ENCODE results near the gene DUT. TPM values are rescaled to one million over a fixed set of nuclear protein-coding genes. Genes with fewer than 3 reads are reported as not detected.

The DUT gene
- total RNA-seq (2014; rRNA removed; shearing (Covaris generic)) = 131 and 137 TPM in 2 replicates
- total RNA-seq (2022) = 329 and 350 TPM in 2 replicates
- Bru-seq, nascent RNA = percentile 98 among the genes with signal in this experiment
- BruChase-seq, experiment 1, labeled RNA remaining after a 6-hour chase = percentile 98 among the genes with signal in this experiment
- percentile 93 among the genes with signal in this experiment for BruChase-seq, experiment 2, labeled RNA remaining after a 2-hour chase
- long read RNA-seq, transcript DUT-204 (7 exons, 724 nt) = minor isoform, 6 of 411 reads
- long read RNA-seq, transcript DUT-205 (7 exons, 769 nt) = minor isoform, 14 of 411 reads
- long read RNA-seq, transcript DUT-202 (6 exons, 1,935 nt) = major isoform, 247 of 411 reads
- long read RNA-seq, transcript DUT-201 (7 exons, 2,147 nt) = minor isoform, 117 of 411 reads
- long read RNA-seq, partial matches to known transcripts = 6 of 411 reads
- long read RNA-seq, other reads (novel, unspliced or antisense) = 12 of 411 reads

GRCh38 chr15:48330855-48331795 lies at the start of gene DUT:
TSS of gene DUT (plus strand) at chr15:48331429. CDS start at chr15:48331516, 87 bp downstream.
- H3K9me2 ChIP-seq (ENCODE audit: insufficient read depth, low read length) = no peaks in the 10 kb centered on the region
- peak within 1 kb of the TSS; percentile 92 for H3K4me2 ChIP-seq (ENCODE audit: low read length)
- CTCF ChIA-PET (ENCODE audit: unreplicated experiment) = no interaction called here
- intact Hi-C loops (cut with micrococcal nuclease; ENCODE audit: unreplicated experiment) = loop anchor here (2.0 to 10.0 kb wide), 3 partner anchors 152 to 1294 kb away; partner anchors contain the start of genes CEP152, DTWD1, FAM227B and MYEF2
- H3K9me3 ChIP-seq (ENCODE audit: low read length) = no peaks in the 10 kb centered on the region
- peaks cover 57% of the 10 kb centered on the region for H3K4me1 ChIP-seq (ENCODE audit: insufficient read depth, low read length, poor library complexity, severe bottlenecking)
- peak; percentile 86 for DNase-seq (ENCODE audit: low spot score)
- BruUV-seq (replicated peaks) = no TSS peak
- TF ChIP-seq EZH2phosphoT487 (IDR thresholded peaks at IDR 0.05; ENCODE audit: borderline replicate concordance, low read depth, low read length) (no peak), CTCF (conservative IDR thresholded peaks at IDR 0.05; ENCODE audit: low read length) (peak; percentile 65)
- H3K4me3 ChIP-seq (ENCODE audit: low read depth, low read length, poor library complexity, severe bottlenecking) = peak within 1 kb of the TSS; percentile 81
- H3K27ac ChIP-seq (ENCODE audit: low read depth, low read length, poor library complexity, severe bottlenecking) = peak within 1 kb of the TSS; percentile 83
- H4K20me1 ChIP-seq (ENCODE audit: insufficient read depth, low read length) = peaks cover 40% of the 10 kb centered on the region
- peaks cover 79% of the 10 kb centered on the region for H3K79me2 ChIP-seq (ENCODE audit: insufficient read depth, low read depth, low read length)
- peak within 1 kb of the TSS; percentile 17; the same call in 1 of the 2 replicates for H2AFZ ChIP-seq (ENCODE audit: low read length)
- POLR2A ChIA-PET = interaction anchor here (0.6 to 1.6 kb wide), 4 partner anchors 105 to 164 kb away, joined by 3 to 4 read pairs (median 3); no protein-coding TSS in a partner anchor
- peaks cover 64% of the 10 kb centered on the region for H3K36me3 ChIP-seq (ENCODE audit: insufficient read depth, low read length)

GRCh38 chr15:48281674-48282073 lies 49.6 kb upstream of the DUT start:
- H4K20me1 ChIP-seq (ENCODE audit: insufficient read depth, low read length) = no peaks in the 10 kb centered on the region
- ChIA-PET POLR2A (no interaction called here), CTCF (ENCODE audit: unreplicated experiment) (no interaction called here)
- H3K4me3 ChIP-seq (ENCODE audit: low read depth, low read length, poor library complexity, severe bottlenecking) = no peak overlapping the region
- no peaks in the 10 kb centered on the region for H3K9me2 ChIP-seq (ENCODE audit: insufficient read depth, low read length)
- H3K79me2 ChIP-seq (ENCODE audit: insufficient read depth, low read depth, low read length) = no peaks in the 10 kb centered on the region
- H3K9me3 ChIP-seq (ENCODE audit: low read length) = no peaks in the 10 kb centered on the region
- no peak overlapping the region for H3K4me2 ChIP-seq (ENCODE audit: low read length)
- intact Hi-C loops (cut with micrococcal nuclease; ENCODE audit: unreplicated experiment) = loop anchor here (10.0 kb wide), 1 partner anchor 1087 kb away; no protein-coding TSS in a partner anchor
- no peak for DNase-seq (ENCODE audit: low spot score)
- TF ChIP-seq EZH2phosphoT487 (IDR thresholded peaks at IDR 0.05; ENCODE audit: borderline replicate concordance, low read depth, low read length) (no peak), CTCF (conservative IDR thresholded peaks at IDR 0.05; ENCODE audit: low read length) (no peak)
- H3K4me1 ChIP-seq (ENCODE audit: insufficient read depth, low read length, poor library complexity, severe bottlenecking) = peaks cover 4% of the 10 kb centered on the region
- H3K36me3 ChIP-seq (ENCODE audit: insufficient read depth, low read length) = no peaks in the 10 kb centered on the region
- BruUV-seq (replicated peaks) = no TSS peak
- H3K27ac ChIP-seq (ENCODE audit: low read depth, low read length, poor library complexity, severe bottlenecking) = no peak overlapping the region
- no peak overlapping the region for H2AFZ ChIP-seq (ENCODE audit: low read length)
